Panc1 (cell line): ENCODE measurements around the gene IL4. TPM values are rescaled to one million over a fixed set of nuclear protein-coding genes. Genes with fewer than 3 reads are reported as not detected.
"Not testable (repeated sequence)": the region's sequence is repeated elsewhere in the genome, so short reads cannot be mapped to it uniquely, and the experiment has no call there.

Source experiments
- ATAC-seq: fragments of 200-7000 bp; cut with Tn5 transposase; 2 replicates; pipeline ENCODE4 v1.9.1; 2020; ENCODE audit warnings: mild to moderate bottlenecking, moderate library complexity
- BruUV-seq: library from RNA; stranded (reverse); fragments of 400-500 nt; replicated peaks from 2 replicates; lab custom pipeline; 2021; lab: Mats Ljungman, UMichigan
- CTCF ChIA-PET: fragments of 300-600 bp; sonication (Branson Sonifier 250); formaldehyde crosslinking; loops from one replicate; lab custom pipeline; 2022; ENCODE audit warnings: antibody characterized with exemption; lab: Charles Lee
- POLR2A ChIA-PET: fragments of 300-600 bp; sonication (Branson Sonifier 250); formaldehyde crosslinking; loops from one replicate; lab custom pipeline; 2022; ENCODE audit warnings: antibody characterized with exemption; lab: Charles Lee
- DNase-seq: peaks from one replicate; pipeline ENCODE4 v3.0.0-alpha.2; 2010; ENCODE audit warnings: low read depth, low spot score
- H3K27ac ChIP-seq: 2 replicates; pipeline ENCODE4 v1.5.1; 2011; ENCODE audit warnings: mild to moderate bottlenecking, low read length, inconsistent platforms
- H3K27me3 ChIP-seq: fragments of 200-500 bp; sonication (Bioruptor generic); 2 replicates; pipeline ENCODE4 v1.6.0; 2014; ENCODE audit warnings: low read length, inconsistent platforms; ENCODE audit not compliant: control insufficient read depth, insufficient read depth
- H3K36me3 ChIP-seq: fragments of 200-500 bp; sonication (Bioruptor generic); 2 replicates; pipeline ENCODE4 v1.5.1; 2014; ENCODE audit warnings: inconsistent platforms, mild to moderate bottlenecking, low read length, moderate library complexity; ENCODE audit not compliant: control insufficient read depth, insufficient read depth
- H3K4me1 ChIP-seq: 2 replicates; pipeline ENCODE4 v1.5.1; 2011; ENCODE audit warnings: inconsistent platforms, mild to moderate bottlenecking, low read length, moderate library complexity; ENCODE audit not compliant: control insufficient read depth, insufficient read depth
- H3K4me3 ChIP-seq, 2 experiments: 2 replicates each; pipeline ENCODE4 v1.5.1; 2011 to 2012; ENCODE audit warnings: low read depth in 2 of 2, low read length in 2 of 2, mild to moderate bottlenecking in 2 of 2, inconsistent platforms in 1 of 2, moderate library complexity in 1 of 2
- H3K9me3 ChIP-seq: fragments of 200-500 bp; sonication (Bioruptor generic); 2 replicates; pipeline ENCODE4 v1.5.1; 2014; ENCODE audit warnings: low read depth, mild to moderate bottlenecking, inconsistent platforms, low read length, moderate library complexity; ENCODE audit not compliant: control insufficient read depth, insufficient read depth
- CTCF ChIP-seq: fragments of 450-650 bp; IDR thresholded peaks from 2 replicates; pipeline ENCODE4 v1.5.1; 2017; ENCODE audit warnings: mild to moderate bottlenecking
- REST ChIP-seq, 2 experiments: IDR thresholded peaks; 2 replicates each; pipeline ENCODE4 v1.6.1; 2011 to 2012; ENCODE audit warnings: low read depth in 2 of 2, control low read depth in 1 of 2, low read length in 1 of 2, mild to moderate bottlenecking in 1 of 2, moderate library complexity in 1 of 2; ENCODE audit not compliant: insufficient read depth in 1 of 2
- SIN3A ChIP-seq: IDR thresholded peaks from 2 replicates; pipeline ENCODE4 v1.6.1; 2012; ENCODE audit warnings: low read depth, mild to moderate bottlenecking, low read length, moderate library complexity, borderline replicate concordance; ENCODE audit not compliant: insufficient read depth
- TCF7L2 ChIP-seq: IDR thresholded peaks from 2 replicates; pipeline ENCODE4 v1.6.1; 2011; ENCODE audit warnings: mild to moderate bottlenecking, low read depth, low read length, inconsistent platforms
- in situ Hi-C: cut with HindIII; loops from 2 replicates; pipeline ENCODE4 v1.10.0; 2016; ENCODE audit warnings: low sequenced_read_pairs, low pct_unique_long_range_greater_than_20kb
- intact Hi-C: fragments of 100-400 bp; cut with micrococcal nuclease; formaldehyde crosslinking; loops from one replicate; pipeline ENCODE4 v1.10.0; 2022; ENCODE audit not compliant: unreplicated experiment
- total RNA-seq: library from RNA; stranded (reverse); gene quantifications from one replicate; pipeline ENCODE4 v1.2.1, GENCODE V29; 2021; ENCODE audit not compliant: unreplicated experiment

IL4 gene
- total RNA-seq, 1 experiment from 2014 or later: not detected

DNA sequence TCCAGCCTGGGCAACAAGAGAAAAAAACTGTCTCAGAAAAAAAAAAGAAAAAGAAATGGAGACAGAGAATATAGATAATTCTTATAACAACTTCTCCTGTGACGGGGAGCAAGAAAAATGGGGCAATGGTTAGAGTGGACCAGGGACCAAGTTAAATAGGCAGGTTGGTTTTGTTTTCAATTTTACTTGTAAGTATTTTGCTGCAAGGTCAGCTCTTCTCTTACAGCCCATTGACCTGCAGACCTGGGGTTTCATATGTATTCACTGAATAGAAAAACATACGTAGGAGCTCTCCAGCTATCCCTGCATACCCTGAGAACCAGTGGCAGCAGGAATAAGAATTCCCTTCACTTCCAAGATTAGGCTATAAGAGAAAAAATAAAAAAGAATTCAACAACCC, 45.0 kb upstream of the IL4 start:
- in situ Hi-C loops (no loop called here), intact Hi-C loops (no loop called here)
- TF ChIP-seq SIN3A: no peak
- no peak for TF ChIP-seq CTCF
- no peak for TF ChIP-seq TCF7L2
- TF ChIP-seq REST (IDR thresholded peaks at IDR 0.05; ENCODE audit: insufficient read depth in 1 of 2, low read depth in 2 of 2, low read length in 1 of 2): no peak
- no peak overlapping the region for H3K4me3 ChIP-seq
- POLR2A ChIA-PET: no interaction called here
- BruUV-seq: no TSS peak
- CTCF ChIA-PET: interaction anchor here (0.6 kb wide), 1 partner anchor 192 kb away, joined by 4 read pairs; no protein-coding TSS in a partner anchor
- no peaks in the 10 kb centered on the region for H3K9me3 ChIP-seq
- H3K36me3 ChIP-seq: no peaks in the 10 kb centered on the region; the same call in 1 of the 2 replicates
- H3K27me3 ChIP-seq: no peaks in the 10 kb centered on the region
- DNase-seq: no peak
- no peak overlapping the region for H3K27ac ChIP-seq
- no peak for ATAC-seq
- no peaks in the 10 kb centered on the region for H3K4me1 ChIP-seq

- in situ Hi-C loops (no loop called here), intact Hi-C loops (no loop called here)
- TF ChIP-seq REST (IDR thresholded peaks at IDR 0.05; ENCODE audit: insufficient read depth in 1 of 2, low read depth in 2 of 2, low read length in 1 of 2) (no peak), SIN3A (no peak)
- no peak for DNase-seq
- BruUV-seq: no TSS peak
- Histone ChIP-seq H3K27me3 (no peaks in the 10 kb centered on the region), H3K9me3 (no peaks in the 10 kb centered on the region), H3K36me3 (no peaks in the 10 kb centered on the region; the same call in 1 of the 2 replicates), H3K27ac (no peak overlapping the region), H3K4me3 (no peak overlapping the region), H3K4me1 (no peaks in the 10 kb centered on the region)
- no peak for ATAC-seq
- ChIA-PET CTCF (interaction anchor here (0.6 kb wide), 1 partner anchor 191 kb away, joined by 4 read pairs; no protein-coding TSS in a partner anchor), POLR2A (no interaction called here)
Observed at GRCh38 chr5:132629230-132629944, 44.4 kb upstream of the IL4 start.

DNA sequence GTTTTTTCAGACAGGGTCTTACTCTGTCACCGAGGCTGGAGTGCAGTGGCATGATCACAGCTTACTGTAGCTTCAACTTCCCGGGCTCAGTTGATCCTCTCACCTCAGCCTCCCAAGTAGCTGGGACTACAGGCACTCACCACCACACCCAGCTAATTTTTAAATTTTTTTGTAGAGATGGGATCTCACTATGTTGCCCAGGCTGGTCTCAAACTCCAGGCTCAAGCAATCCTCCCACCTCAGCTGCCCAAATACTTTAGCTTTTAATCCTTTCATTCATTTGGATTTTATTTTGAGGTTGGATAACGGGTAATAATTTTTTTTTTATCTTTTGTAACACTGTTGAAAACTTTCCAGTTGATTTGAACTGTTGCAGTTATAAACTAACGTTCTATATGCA, 40.2 kb upstream of the IL4 start:
- H3K36me3 ChIP-seq: peaks cover 11% of the 10 kb centered on the region; the same call in 1 of the 2 replicates
- ATAC-seq, H3K4me3 ChIP-seq, H3K4me1 ChIP-seq, H3K27ac ChIP-seq, BruUV-seq, in situ Hi-C loops, H3K27me3 ChIP-seq, H3K9me3 ChIP-seq, DNase-seq, intact Hi-C loops: not testable (repeated sequence)
- ChIA-PET POLR2A (interaction anchor here (0.7 kb wide), 1 partner anchor 121 kb away, joined by 3 read pairs; no protein-coding TSS in a partner anchor), CTCF (interaction anchor here (0.7 kb wide), 1 partner anchor 108 kb away, joined by 8 read pairs; no protein-coding TSS in a partner anchor)
